Activated CD4-positive, CD25-positive, alpha-beta regulatory T cell treated with anti-CD3 and anti-CD28 coated beads, Interleukin-2, amount 50 U/mL, for 24 hours (primary cell): ENCODE measurements around the gene KCNIP4.
"Not testable (repeated sequence)": the region's sequence is repeated elsewhere in the genome, so short reads cannot be mapped to it uniquely, and the experiment has no call there.

ENCODE experiments used
- ATAC-seq, 2 donors: fragments of 150-1000 bp; cut with Tn5 transposase; one replicate each; pipeline ENCODE4 v1.10.0; 2021; ENCODE audit warnings: mild to moderate bottlenecking in 1 of 2, moderate library complexity in 1 of 2

The KCNIP4 gene

GRCh38 chr4:21451032-21451431 is 497.5 kb downstream of the KCNIP4 start:
- ATAC-seq = no peak

DNA sequence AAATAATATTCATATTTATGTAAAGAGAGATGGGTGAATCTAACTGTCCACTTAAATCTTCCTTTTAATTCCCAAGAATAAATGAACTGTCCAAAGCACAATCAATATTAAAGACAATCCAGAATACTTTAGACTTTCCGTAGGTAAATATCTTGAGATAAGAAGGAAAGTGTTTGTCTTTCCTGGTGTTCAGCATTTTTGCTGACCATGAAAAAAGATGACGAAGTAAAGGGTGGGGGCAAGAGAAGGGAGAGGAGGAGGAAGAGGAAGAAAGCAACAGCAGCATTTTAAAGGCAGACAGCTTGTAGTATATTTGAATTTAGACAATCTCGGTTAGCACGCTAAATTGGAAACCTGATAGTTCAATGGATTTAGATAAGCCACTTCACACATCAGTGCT is 498.2 kb downstream of the KCNIP4 start:
- no peak for ATAC-seq

GRCh38 chr4:21447301-21448054 is 501.1 kb downstream of the KCNIP4 start:
- ATAC-seq = no peak

DNA sequence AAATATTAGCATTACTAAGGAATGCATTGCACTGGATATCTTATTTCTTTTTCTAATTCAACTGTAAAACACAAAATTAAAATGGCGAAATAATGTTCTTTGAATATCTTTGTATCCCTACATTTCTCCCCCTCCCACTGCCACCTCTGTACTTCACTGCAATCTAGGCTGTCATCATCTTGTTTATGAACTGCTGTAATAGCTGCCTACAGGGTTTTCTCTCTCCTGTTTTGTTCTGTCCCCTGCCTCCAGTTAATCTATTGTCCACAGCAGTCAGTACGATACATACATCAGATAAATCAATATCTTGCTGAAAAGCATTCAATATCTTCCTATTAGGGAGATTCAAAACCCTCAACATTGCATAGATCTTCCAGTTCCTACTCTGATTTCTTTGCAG is 528.4 kb downstream of the KCNIP4 start:
- no peak for ATAC-seq

GRCh38 chr4:21415728-21416127 is 532.8 kb downstream of the KCNIP4 start:
- ATAC-seq = no peak

DNA sequence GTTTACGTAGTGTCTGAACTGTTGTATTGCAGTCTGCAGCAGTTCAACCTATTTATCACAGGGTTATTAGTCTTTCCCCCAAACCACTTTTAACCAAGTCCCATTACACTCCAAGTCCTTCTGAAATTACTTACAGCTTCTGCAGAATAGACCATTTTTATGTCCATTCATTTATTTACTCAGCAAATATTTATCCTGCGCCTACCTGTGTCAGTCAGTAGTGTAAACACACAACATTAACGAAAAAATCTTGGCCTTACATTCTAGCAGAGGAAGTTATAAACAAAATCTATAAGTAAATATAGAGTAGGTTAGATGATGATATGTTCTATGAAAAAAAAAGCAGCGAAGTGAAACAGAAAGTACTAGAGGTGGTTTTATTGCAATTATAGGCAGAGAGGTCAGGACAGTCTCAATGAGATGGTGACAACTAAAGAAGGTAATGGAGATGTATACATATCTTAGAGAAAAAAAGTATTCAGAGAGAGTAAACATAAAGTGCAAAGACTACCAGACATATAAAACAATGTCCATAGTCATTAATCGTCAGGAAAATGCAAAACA is 534.7 kb downstream of the KCNIP4 start:
- ATAC-seq = no peak

GRCh38 chr4:21411086-21411485 is 537.5 kb downstream of the KCNIP4 start:
- ATAC-seq = no peak

- no peak for ATAC-seq
Observed at GRCh38 chr4:21410372-21410771, 538.2 kb downstream of the KCNIP4 start.

DNA sequence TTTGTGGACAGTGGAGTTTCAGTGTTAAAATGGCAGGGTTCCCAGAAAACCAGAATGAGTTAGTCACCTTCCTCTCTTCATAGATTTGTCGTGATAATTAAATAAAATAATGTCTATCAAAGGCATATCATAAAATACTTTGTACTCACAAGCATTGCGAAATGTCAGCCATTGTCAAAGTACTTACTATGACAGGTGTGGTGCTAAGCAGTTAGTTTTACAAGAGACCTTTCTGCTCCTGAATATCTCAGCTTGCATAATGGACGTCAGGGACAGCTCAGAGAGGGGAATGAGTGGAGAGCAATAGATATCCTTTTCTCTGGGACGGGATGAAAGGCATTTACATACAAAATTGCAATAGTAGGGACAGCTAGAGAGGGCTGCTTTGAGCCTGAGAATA is 560.9 kb downstream of the KCNIP4 start:
- no peak for ATAC-seq

- ATAC-seq = no peak
Observed at GRCh38 chr4:21386166-21386780, 562.3 kb downstream of the KCNIP4 start.

- ATAC-seq = no peak
Observed at GRCh38 chr4:21385706-21386105, 562.9 kb downstream of the KCNIP4 start.

- ATAC-seq = no peak
Observed at GRCh38 chr4:21384609-21385008, 564.0 kb downstream of the KCNIP4 start.

- ATAC-seq = no peak
Observed at GRCh38 chr4:21380861-21381260, 567.7 kb downstream of the KCNIP4 start.

- ATAC-seq = no peak
Observed at GRCh38 chr4:21377046-21377445, 571.5 kb downstream of the KCNIP4 start.

GRCh38 chr4:21376176-21376575 is 572.4 kb downstream of the KCNIP4 start:
- no peak for ATAC-seq

- ATAC-seq = no peak
Observed at GRCh38 chr4:21374641-21375368, 573.8 kb downstream of the KCNIP4 start.

DNA sequence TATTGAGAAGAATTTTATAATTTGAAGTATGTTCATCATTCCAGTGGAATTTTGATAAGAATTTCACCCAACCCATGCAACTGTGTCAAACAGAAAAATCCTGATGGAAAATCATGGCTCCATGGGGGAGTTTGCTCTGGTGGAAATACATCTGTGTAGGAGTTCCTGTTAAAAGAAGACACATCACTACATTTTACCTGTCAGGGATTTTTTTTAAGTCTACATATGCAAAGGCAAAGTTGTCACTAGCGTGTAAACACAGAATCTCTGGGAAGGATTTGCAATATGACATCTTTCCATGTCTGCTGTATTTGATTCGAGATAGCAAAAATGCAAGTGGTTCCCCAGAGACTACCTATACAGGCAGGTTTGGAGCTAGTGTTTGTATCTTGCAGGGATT is 581.0 kb downstream of the KCNIP4 start:
- ATAC-seq = no peak

- ATAC-seq = no peak
Observed at GRCh38 chr4:21366840-21367239, 581.7 kb downstream of the KCNIP4 start.

GRCh38 chr4:21366312-21366711 is 582.3 kb downstream of the KCNIP4 start:
- ATAC-seq = no peak

DNA sequence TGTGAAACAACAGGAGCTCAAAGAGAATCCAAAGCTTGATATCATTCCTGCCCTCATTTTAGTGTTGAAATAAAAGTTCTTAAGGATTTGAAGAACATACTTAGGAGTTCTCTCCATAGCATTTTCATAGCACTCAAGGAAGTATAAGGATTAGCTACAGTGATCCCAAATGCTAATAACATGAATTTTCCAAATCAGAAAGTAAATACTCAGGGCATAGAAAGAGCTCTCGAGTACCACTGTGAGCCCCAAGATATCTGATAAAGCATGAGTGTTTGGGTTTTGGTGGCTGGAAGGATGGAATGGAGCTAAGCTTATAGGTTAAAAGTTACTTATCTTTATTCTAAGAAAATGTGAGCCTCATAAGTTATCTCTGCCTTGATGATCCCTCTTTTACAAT is 584.9 kb downstream of the KCNIP4 start:
- no peak for ATAC-seq

- ATAC-seq = not testable (repeated sequence)
Observed at GRCh38 chr4:21352354-21352753, 596.2 kb downstream of the KCNIP4 start.

GRCh38 chr4:21347142-21347541 is 601.4 kb downstream of the KCNIP4 start:
- ATAC-seq = no peak

- no peak for ATAC-seq
Observed at GRCh38 chr4:21327976-21328700, 620.4 kb downstream of the KCNIP4 start.
